Measurements from ENCODE around the gene IQCK.
"Not testable (repeated sequence)": the region's sequence is repeated elsewhere in the genome, so short reads cannot be mapped to it uniquely, and the experiment has no call there.

The IQCK gene

DNA sequence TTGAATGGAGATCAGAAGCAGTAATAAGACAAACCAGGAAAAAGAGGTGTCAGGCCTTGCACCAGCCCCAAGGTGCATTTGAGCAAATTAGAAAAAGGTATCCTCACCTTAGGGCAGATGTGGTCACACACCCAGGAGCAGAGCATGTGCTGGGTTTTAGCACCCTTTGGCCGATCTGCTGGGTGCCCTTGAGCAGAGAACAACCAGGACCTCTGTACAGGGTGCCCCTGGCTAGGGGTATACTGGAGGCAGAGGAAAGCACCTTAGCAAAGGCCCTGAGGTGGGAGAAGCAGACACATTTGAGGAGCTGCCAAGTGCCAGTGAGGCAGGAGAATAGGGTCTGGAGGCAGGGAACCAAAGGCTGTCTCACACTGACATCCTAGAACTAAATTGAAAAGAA, 67.0 kb downstream of the IQCK start:
- no peak for DNase-seq (ENCODE audit: extremely low read depth in 1 of 2, low read depth in 1 of 2)

DNA sequence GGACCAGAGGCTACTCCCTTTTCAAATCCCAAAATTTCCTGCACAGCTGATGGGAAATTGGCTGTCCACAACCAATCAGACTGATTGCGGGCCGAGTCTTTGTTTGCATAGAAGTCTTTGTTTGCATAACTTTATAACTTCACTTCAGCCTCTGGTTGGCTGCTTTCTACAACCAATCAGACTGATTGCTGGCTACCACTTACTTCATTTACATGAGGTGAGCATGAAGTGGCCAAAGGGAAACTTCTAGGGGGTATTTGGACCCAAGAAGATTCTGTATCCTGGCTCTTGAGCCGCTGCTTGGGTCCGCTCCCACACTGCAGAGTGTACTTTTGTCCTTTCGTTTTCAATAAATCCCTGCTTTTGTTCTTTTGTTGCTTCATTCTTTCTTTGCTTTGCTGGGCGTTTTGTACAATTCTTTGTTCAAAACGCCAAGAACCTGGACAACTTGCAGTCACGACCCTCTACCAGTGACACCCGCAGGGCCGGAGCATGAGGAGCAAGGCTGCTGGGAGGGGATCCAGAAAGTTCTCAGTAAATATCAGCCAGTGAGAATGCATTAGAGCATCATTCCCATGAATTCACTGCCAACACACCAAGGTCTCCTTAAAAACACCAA, 67.5 kb downstream of the IQCK start:
- DNase-seq (ENCODE audit: extremely low read depth in 1 of 2, low read depth in 1 of 2) = no peak

DNA sequence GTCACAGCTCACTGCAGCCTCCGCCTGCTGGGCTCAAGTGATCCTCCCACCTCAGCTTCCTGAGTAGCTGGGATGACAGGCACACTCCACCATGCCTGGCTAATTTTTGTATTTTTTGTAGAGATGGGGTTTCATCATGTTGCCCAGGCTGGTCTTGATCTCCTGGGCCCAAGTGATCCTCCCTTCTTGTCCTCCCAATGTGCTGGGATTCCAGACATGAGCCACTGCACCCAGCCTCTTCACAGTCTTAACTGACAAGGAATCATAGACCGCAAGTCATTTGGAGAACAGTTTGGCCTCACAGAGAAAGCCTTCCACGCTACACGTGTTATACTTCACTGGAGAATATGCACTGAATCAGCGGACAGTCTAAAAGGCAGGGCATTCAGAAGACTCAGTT, 83.3 kb downstream of the IQCK start:
- DNase-seq (ENCODE audit: extremely low read depth in 1 of 2, low read depth in 1 of 2) = not testable (repeated sequence)

- DNase-seq (ENCODE audit: extremely low read depth in 1 of 2, low read depth in 1 of 2) = not testable (repeated sequence)
Observed at GRCh38 chr16:19801824-19802223, 83.8 kb downstream of the IQCK start.

- no peak for DNase-seq (ENCODE audit: extremely low read depth in 1 of 2, low read depth in 1 of 2)
Observed at GRCh38 chr16:19802612-19803011, 84.5 kb downstream of the IQCK start.

DNA sequence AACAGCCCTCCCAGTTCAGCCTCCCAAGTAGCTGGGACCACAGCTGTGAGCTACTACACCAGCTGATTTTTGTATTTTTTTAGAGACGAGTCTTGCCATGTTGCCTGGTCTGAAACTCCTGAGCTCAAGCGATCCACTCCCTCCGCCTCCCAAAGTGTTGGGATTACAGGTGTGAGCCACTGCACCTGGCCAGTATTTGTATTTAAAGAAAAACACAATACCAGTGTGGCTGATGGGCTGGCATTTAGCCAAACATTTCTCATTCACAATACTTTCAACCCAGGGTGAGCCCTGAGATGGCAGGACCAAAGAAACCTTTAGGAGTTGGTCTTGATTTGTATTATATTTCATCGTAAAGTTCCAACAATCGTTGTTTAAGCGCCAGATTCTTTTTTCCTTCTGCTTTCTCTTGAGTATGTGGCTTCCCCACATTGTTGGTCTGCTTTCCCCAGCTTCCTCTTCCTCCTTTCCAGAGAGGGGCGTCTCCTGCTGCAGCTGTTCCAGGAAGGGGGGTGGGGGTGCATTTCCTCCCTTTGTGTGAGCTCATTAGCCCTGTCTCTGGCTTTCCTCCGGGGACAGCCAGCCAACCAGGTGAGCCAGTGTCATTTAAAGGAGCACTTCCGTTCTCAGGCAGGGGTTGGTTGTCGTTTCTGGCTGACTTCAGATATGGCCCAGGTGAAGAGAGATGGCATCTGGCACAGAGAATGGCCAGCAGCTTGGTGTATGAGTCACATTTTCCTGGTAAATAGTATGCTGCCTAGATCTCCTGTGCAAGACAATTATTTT, 86.7 kb downstream of the IQCK start:
- no peak for DNase-seq (ENCODE audit: extremely low read depth in 1 of 2, low read depth in 1 of 2)

DNA sequence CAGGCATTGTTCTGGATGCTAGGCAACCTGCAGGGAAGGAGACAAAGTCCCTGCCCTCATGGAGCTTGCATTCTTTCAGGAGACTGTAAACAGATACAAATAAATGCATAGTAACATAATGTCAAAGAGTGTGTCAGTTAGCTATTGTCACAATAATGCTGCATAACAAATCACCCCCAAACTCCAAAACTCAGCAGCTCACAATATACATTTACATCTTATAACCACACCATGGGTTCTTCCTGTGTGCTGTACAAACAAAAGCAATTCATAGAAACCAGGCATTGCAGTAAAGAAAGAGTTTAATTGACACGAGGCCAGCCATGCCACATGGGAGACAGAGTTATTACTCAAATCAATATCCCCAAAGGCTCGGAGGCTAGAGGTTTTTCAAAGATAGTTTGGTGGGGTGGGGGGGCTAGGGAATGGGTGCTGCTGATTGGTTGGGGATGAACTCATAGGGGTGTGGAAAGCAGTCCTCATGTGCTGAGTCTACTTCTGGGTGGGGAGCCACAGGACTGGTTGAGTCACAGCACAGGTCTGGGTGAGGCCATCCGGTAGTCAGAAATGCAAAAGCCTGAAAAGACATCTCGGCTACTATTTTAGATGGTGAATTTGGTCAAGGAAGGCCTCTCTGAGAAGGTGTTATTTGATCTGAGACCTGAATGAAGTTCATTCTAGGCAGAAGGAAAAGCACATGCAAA, 87.5 kb downstream of the IQCK start:
- no peak for DNase-seq (ENCODE audit: extremely low read depth in 1 of 2, low read depth in 1 of 2)

- DNase-seq (ENCODE audit: extremely low read depth in 1 of 2, low read depth in 1 of 2) = no peak
Observed at GRCh38 chr16:19808061-19808641, 90.1 kb downstream of the IQCK start.

DNA sequence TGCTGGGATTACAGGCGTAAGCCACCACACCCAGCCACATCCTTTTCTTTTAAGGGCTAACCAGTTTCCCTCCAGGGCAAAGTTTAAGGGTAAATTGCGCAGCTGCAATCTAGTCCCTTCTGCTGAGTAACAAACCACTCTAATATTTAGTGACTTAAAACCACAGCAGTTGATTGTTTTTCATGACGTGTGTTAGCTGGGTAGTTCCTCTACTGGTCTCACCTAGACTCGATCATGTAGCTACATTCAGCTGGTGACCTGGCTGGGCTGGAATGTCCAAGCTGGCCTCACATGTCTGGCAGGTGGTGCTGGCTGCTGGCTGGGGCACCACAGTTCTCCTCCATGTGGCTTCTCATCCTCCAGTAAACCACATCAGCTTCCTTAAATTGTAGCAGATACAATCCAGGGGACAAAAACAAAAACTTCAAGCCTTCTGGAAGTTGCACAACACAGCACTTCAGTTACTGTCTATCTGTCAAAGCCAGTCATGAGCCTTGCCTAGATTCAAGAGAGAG, 91.1 kb downstream of the IQCK start:
- no peak for DNase-seq (ENCODE audit: extremely low read depth in 1 of 2, low read depth in 1 of 2)

DNA sequence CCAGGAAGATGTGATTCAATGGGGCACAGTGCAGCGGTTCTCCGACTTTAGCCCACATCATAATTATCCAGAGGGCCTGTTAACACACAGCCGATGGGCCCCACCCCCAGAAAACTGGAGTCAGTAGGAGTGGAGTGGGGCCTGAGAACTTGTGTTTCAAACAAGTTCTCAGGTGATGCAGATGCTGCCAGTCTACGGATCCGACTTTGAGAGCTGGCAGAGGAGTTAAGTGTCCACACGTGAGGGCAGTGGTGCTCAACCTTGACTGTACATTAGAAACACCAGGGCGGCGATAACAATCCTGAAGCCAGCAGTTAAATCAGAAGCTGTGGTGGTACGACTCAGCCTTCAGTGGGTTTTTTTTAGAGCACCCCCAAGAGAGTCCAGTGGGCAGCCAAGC, 91.6 kb downstream of the IQCK start:
- no peak for DNase-seq (ENCODE audit: extremely low read depth in 1 of 2, low read depth in 1 of 2)

DNA sequence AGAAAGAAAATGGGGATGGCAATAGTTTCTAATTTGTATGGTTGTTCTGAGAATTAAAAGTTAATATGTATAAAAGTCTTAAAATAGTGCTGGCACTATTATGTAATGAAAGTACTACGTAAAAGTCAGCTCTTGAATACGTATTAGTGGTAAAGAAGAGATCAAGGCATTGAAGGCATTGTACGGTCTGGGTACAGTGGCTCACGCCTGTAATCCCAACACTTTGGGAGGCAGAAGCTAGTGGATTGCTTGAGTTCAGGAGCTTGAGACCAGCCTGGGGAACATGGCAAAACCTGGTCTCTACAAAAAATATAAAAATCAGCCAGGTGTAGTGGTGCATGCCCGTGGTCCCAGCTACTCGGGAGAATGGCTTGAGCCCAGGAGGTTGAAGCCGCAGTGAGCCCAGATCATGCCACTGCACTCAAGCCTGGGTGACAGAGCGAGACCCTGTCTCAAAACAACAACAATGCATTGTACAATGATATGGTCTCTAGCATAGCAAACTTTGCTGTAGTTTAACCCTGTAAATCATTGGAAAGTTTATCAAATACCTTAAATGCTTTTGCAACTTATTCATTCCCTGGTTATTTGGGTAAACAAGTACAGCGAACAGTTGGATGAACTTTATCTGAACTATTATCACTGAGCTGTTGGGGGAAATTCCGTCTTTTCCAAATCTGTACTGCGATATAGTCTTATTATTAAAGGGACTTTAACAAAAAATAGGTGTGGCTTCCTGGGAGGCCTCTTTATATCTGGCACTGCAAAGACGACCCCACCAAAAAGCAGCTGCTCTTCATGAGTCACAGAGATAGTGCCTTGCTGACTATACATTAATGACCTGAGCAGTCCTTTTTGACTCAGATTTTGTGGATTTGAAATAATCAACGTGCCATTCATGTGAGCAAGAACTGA, 93.0 kb downstream of the IQCK start:
- no peak for DNase-seq (ENCODE audit: extremely low read depth in 1 of 2, low read depth in 1 of 2)

GRCh38 chr16:19812986-19813385, 94.9 kb downstream of the IQCK start:
- no peak for DNase-seq (ENCODE audit: extremely low read depth in 1 of 2, low read depth in 1 of 2)

DNA sequence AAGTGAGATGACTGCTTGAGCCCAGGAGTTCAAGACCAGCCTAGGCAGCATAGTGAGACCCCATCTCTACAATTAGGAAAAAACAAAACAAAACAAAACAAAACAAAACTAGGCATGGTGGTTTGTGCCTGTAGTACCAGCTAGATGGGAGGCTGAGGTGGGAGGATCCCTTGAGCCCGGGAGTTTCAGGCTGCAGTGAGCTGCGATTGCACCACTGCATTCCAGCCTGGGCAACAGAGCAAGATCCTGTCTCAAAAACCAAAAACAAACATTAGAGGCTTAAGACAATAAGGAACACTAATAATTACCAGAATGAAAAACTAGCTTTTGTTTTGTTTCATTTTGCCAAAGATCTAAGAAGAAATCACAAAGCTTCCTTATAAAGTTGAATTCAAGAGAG, 97.3 kb downstream of the IQCK start:
- DNase-seq (ENCODE audit: extremely low read depth in 1 of 2, low read depth in 1 of 2) = no peak

DNA sequence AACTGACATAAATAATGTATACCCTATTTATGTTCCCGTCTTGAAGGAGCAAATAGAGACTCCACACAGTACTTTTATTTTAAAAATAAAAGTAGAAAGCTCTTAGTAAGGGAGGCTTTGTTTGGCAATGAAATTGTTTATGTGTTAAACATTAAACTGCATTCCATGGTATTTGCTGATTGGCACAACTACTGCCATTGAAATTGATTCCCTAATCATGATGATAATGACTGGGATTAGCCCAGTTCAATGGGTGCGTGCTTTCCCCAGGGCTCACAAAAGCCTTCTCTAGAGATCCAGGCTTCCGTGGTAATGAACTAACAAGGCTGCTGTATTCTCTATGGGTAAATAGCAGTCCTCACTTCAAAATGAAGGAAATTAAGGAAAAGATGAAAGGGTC, 99.1 kb downstream of the IQCK start:
- no peak for DNase-seq (ENCODE audit: extremely low read depth in 1 of 2, low read depth in 1 of 2)

GRCh38 chr16:19817875-19818274, 99.8 kb downstream of the IQCK start:
- DNase-seq (ENCODE audit: extremely low read depth in 1 of 2, low read depth in 1 of 2) = no peak

DNA sequence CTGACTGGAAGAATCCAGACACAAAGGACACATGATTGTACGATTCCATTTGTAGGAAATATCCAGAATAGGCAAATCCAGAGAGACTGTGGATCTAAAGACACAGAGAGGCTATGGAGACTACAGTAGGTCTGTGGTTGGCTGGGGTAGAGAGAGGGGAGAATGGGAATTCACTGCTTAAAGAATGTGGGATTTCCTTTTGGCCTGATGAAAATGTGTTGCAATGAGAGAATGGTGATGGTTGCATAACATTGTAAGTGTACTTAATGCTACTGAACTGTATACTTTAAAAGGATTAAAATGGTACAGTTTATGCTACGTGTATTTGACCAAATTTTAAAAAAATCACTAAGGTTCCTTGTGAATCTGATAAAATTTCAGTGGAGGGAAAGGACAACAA, 104.5 kb downstream of the IQCK start:
- no peak for DNase-seq (ENCODE audit: extremely low read depth in 1 of 2, low read depth in 1 of 2)

GRCh38 chr16:19823322-19823721, 105.3 kb downstream of the IQCK start:
- no peak for DNase-seq (ENCODE audit: extremely low read depth in 1 of 2, low read depth in 1 of 2)

GRCh38 chr16:19824216-19824615, 106.1 kb downstream of the IQCK start:
- DNase-seq (ENCODE audit: extremely low read depth in 1 of 2, low read depth in 1 of 2) = no peak

GRCh38 chr16:19829844-19830692, 112.0 kb downstream of the IQCK start:
- DNase-seq (ENCODE audit: extremely low read depth in 1 of 2, low read depth in 1 of 2) = no peak
